ENCODE data around the gene CADM1. TPM values are rescaled to one million over a fixed set of nuclear protein-coding genes. Genes with fewer than 3 reads are reported as not detected.

CADM1 gene
- total and polyA plus RNA-seq, 10 of the 15 experiments (the other 5 are each of a cell fraction or from before 2014, with no cell fraction given), result 0.03 to 0.48 (median 0.15) TPM; not detected in 3

GRCh38 chr11:115276191-115276590 is 228.0 kb downstream of the CADM1 start:
- H3K79me2 ChIP-seq (ENCODE audit: control insufficient read depth, insufficient read depth, low read length), result no peaks in the 10 kb centered on the region
- POLR2A ChIA-PET, result no interaction called here
- SMC1A ChIA-PET (ENCODE audit: uncharacterized antibody, unreplicated experiment), result no interaction called here
- H3K27ac ChIP-seq (ENCODE audit: control insufficient read depth, insufficient read depth), result no peak overlapping the region
- FAIRE-seq, result no peak
- H3K4me1 ChIP-seq (ENCODE audit: control insufficient read depth, insufficient read depth, low read length), result no peaks in the 10 kb centered on the region
- no peak overlapping the region for H2AFZ ChIP-seq (ENCODE audit: control insufficient read depth, low read depth, low read length)
- H3K4me3 ChIP-seq, result no peak overlapping the region
- intact Hi-C loops (cut with micrococcal nuclease; ENCODE audit: unreplicated experiment), result no loop called here
- H3K9ac ChIP-seq (ENCODE audit: control insufficient read depth, insufficient read depth, low read length), result no peak overlapping the region
- WGBS (ENCODE audit: insufficient coverage, insufficient replicate concordance, low lambda C conversion rate, missing lambda C conversion rate), result 53% methylated on average over 4 of the region's 4 CpGs
- DNase-seq (ENCODE audit: low read depth, low spot score), result no peak
- no peak for TF ChIP-seq EED (IDR thresholded peaks at IDR 0.05; ENCODE audit: low read depth)
- no peak for TF ChIP-seq MAX (IDR thresholded peaks at IDR 0.05; ENCODE audit: low read depth, low read length)
- no peak for TF ChIP-seq HCFC1 (IDR thresholded peaks at IDR 0.05; ENCODE audit: low read length)
- no peak for TF ChIP-seq RAD51 (IDR thresholded peaks at IDR 0.05)
- no peak for TF ChIP-seq ESRRA (IDR thresholded peaks at IDR 0.05; ENCODE audit: low read length)
- no peak for TF ChIP-seq SUZ12 (IDR thresholded peaks at IDR 0.05; ENCODE audit: unreplicated experiment)
- TF ChIP-seq, protein P1, sequence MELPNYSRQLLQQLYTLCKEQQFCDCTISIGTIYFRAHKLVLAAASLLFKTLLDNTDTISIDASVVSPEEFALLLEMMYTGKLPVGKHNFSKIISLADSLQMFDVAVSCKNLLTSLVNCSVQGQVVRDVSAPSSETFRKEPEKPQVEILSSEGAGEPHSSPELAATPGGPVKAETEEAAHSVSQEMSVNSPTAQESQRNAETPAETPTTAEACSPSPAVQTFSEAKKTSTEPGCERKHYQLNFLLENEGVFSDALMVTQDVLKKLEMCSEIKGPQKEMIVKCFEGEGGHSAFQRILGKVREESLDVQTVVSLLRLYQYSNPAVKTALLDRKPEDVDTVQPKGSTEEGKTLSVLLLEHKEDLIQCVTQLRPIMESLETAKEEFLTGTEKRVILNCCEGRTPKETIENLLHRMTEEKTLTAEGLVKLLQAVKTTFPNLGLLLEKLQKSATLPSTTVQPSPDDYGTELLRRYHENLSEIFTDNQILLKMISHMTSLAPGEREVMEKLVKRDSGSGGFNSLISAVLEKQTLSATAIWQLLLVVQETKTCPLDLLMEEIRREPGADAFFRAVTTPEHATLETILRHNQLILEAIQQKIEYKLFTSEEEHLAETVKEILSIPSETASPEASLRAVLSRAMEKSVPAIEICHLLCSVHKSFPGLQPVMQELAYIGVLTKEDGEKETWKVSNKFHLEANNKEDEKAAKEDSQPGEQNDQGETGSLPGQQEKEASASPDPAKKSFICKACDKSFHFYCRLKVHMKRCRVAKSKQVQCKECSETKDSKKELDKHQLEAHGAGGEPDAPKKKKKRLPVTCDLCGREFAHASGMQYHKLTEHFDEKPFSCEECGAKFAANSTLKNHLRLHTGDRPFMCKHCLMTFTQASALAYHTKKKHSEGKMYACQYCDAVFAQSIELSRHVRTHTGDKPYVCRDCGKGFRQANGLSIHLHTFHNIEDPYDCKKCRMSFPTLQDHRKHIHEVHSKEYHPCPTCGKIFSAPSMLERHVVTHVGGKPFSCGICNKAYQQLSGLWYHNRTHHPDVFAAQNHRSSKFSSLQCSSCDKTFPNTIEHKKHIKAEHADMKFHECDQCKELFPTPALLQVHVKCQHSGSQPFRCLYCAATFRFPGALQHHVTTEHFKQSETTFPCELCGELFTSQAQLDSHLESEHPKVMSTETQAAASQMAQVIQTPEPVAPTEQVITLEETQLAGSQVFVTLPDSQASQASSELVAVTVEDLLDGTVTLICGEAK (IDR thresholded peaks at IDR 0.05; ENCODE audit: borderline replicate concordance), result no peak
- TF ChIP-seq ATF7 (IDR thresholded peaks at IDR 0.05; ENCODE audit: low read depth), result no peak
- no peak for TF ChIP-seq STAT3 (IDR thresholded peaks at IDR 0.05; ENCODE audit: low read depth, low read length)
- no peak for TF ChIP-seq CTCF (IDR thresholded peaks at IDR 0.05 in 2 of 3, conservative IDR thresholded peaks at IDR 0.05 in 1 of 3; ENCODE audit: control insufficient read depth in 2 of 3, extremely low read depth in 1 of 3, insufficient read depth in 1 of 3, low read depth in 3 of 3, low read length in 3 of 3)
- no peak for TF ChIP-seq MEF2B (IDR thresholded peaks at IDR 0.05; ENCODE audit: partially characterized antibody, poor library complexity, severe bottlenecking)
- TF ChIP-seq, protein P2, sequence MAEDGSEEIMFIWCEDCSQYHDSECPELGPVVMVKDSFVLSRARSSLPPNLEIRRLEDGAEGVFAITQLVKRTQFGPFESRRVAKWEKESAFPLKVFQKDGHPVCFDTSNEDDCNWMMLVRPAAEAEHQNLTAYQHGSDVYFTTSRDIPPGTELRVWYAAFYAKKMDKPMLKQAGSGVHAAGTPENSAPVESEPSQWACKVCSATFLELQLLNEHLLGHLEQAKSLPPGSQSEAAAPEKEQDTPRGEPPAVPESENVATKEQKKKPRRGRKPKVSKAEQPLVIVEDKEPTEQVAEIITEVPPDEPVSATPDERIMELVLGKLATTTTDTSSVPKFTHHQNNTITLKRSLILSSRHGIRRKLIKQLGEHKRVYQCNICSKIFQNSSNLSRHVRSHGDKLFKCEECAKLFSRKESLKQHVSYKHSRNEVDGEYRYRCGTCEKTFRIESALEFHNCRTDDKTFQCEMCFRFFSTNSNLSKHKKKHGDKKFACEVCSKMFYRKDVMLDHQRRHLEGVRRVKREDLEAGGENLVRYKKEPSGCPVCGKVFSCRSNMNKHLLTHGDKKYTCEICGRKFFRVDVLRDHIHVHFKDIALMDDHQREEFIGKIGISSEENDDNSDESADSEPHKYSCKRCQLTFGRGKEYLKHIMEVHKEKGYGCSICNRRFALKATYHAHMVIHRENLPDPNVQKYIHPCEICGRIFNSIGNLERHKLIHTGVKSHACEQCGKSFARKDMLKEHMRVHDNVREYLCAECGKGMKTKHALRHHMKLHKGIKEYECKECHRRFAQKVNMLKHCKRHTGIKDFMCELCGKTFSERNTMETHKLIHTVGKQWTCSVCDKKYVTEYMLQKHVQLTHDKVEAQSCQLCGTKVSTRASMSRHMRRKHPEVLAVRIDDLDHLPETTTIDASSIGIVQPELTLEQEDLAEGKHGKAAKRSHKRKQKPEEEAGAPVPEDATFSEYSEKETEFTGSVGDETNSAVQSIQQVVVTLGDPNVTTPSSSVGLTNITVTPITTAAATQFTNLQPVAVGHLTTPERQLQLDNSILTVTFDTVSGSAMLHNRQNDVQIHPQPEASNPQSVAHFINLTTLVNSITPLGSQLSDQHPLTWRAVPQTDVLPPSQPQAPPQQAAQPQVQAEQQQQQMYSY (CRISPR knock-in tag; IDR thresholded peaks at IDR 0.05), result no peak
- TF ChIP-seq RAD21 (IDR thresholded peaks at IDR 0.05; ENCODE audit: insufficient read depth, low read depth, low read length), result no peak
- TF ChIP-seq SMAD1 (IDR thresholded peaks at IDR 0.05; ENCODE audit: low read depth, partially characterized antibody), result no peak
- TF ChIP-seq WRNIP1 (IDR thresholded peaks at IDR 0.05; ENCODE audit: borderline replicate concordance, low read depth, low read length), result no peak
- TF ChIP-seq RUNX3 (IDR thresholded peaks at IDR 0.05; ENCODE audit: low read length), result no peak
- RAD21 ChIA-PET (ENCODE audit: unreplicated experiment), result no interaction called here
- H3K27me3 ChIP-seq (replicated peaks in 1 of 2; ENCODE audit: control insufficient read depth in 2 of 2, insufficient read depth in 2 of 2, low read length in 1 of 2), result 0 out of 4 replicates have a peak, but pooled peaks cover 0 to 12% of the 10 kb centered on the region in 2 experiments
- no peaks in the 10 kb centered on the region for H3K36me3 ChIP-seq (ENCODE audit: control insufficient read depth in 2 of 2, insufficient read depth in 2 of 2, low read length in 1 of 2)
- no peak overlapping the region for H3K4me2 ChIP-seq (ENCODE audit: control insufficient read depth, insufficient read depth)
- no peaks in the 10 kb centered on the region for H4K20me1 ChIP-seq (ENCODE audit: control insufficient read depth, insufficient read depth)
- no TSS peak for BruUV-seq (replicated peaks)
- in situ Hi-C loops (cut with MboI), result no loop called here
- no peak for ATAC-seq
- H3K9me3 ChIP-seq (replicated peaks; ENCODE audit: control insufficient read depth, insufficient read depth, low read length), result no peaks in the 10 kb centered on the region
- CTCF ChIA-PET, result no interaction called here
